Endothelial cell of umbilical vein (primary cell): ENCODE results near the gene EDEM3. TPM values are rescaled to one million over a fixed set of nuclear protein-coding genes. Genes with fewer than 3 reads are reported as not detected.

Experiments
- BruUV-seq: library from RNA; stranded (reverse); fragments of 400-500 nt; replicated peaks from 2 replicates; lab custom pipeline; 2021; lab: Mats Ljungman, UMichigan
- CTCF ChIA-PET: fragments of 300-600, 350-600 bp; sonication (Branson Sonifier 250); formaldehyde crosslinking; loops from one replicate; lab custom pipeline; 2021; ENCODE audit warnings: antibody characterized with exemption, inconsistent platforms; lab: Charles Lee
- POLR2A ChIA-PET: fragments of 300-600, 350-600 bp; sonication (Branson Sonifier 250); formaldehyde crosslinking; loops from one replicate; lab custom pipeline; 2021; ENCODE audit warnings: antibody characterized with exemption, inconsistent platforms; lab: Charles Lee
- DNase-seq: peaks from one replicate; pipeline ENCODE4 v3.0.0-alpha.2; 2011; ENCODE audit warnings: low read depth, low spot score
- FAIRE-seq: peaks from 2 replicates; lab custom pipeline; 2011; peaks lifted over from hg19 to GRCh38; lab: Jason Lieb, UNC
- H2AFZ ChIP-seq: 2 replicates; pipeline ENCODE4 v1.6.0; 2012; ENCODE audit warnings: low read depth, low read length, control low read depth, inconsistent platforms
- H3K27ac ChIP-seq: 2 replicates; pipeline ENCODE4 v1.5.1; 2011; ENCODE audit warnings: low read depth, mild to moderate bottlenecking, control low read depth, low read length, moderate library complexity; ENCODE audit not compliant: insufficient read depth
- H3K27me3 ChIP-seq, 2 experiments: 2 replicates each; pipeline versions ENCODE4 v1.6.0 to v1.6.1; 2011; ENCODE audit warnings: low read length in 2 of 2, mixed read lengths in 1 of 2; ENCODE audit not compliant: control insufficient read depth in 2 of 2, insufficient read depth in 2 of 2
- H3K36me3 ChIP-seq, 2 experiments: 2 replicates in 1 of 2; 3 replicates in 1 of 2; pipeline ENCODE4 v1.5.1; 2011; ENCODE audit warnings: low read length in 2 of 2, mild to moderate bottlenecking in 1 of 2, moderate library complexity in 1 of 2; ENCODE audit not compliant: control insufficient read depth in 2 of 2, insufficient read depth in 2 of 2; ENCODE audit errors: extremely low read depth in 1 of 2
- H3K4me1 ChIP-seq: 3 replicates; pipeline ENCODE4 v1.5.1; 2011; ENCODE audit warnings: mild to moderate bottlenecking, low read length; ENCODE audit not compliant: control insufficient read depth, insufficient read depth; ENCODE audit errors: extremely low read depth
- H3K4me2 ChIP-seq: 2 replicates; pipeline ENCODE4 v1.6.1; 2011; ENCODE audit warnings: low read length, control low read depth, mixed read lengths; ENCODE audit not compliant: insufficient read depth
- H3K4me3 ChIP-seq, 3 experiments: fragments of 200-600 bp in 1 of 3; sonication (generic), shearing (Covaris generic) in 1 of 3; replicated peaks in 1 of 3; 2 replicates each; pipeline ENCODE4 v1.5.1; 2011 to 2016; ENCODE audit warnings: control low read depth in 3 of 3, low read length in 3 of 3, mild to moderate bottlenecking in 2 of 3, inconsistent platforms in 1 of 3, low read depth in 1 of 3, moderate library complexity in 1 of 3; ENCODE audit not compliant: insufficient read depth in 1 of 3
- H3K79me2 ChIP-seq: 2 replicates; pipeline ENCODE4 v1.6.0; 2012; ENCODE audit warnings: low read length, inconsistent platforms; ENCODE audit not compliant: control insufficient read depth, insufficient read depth
- H3K9ac ChIP-seq: replicated peaks from 2 replicates; pipeline ENCODE3; 2011; ENCODE audit warnings: low read length, control low read depth; ENCODE audit not compliant: insufficient read depth; ENCODE audit errors: extremely low read depth
- H3K9me1 ChIP-seq: replicated peaks from 3 replicates; pipeline ENCODE4 v1.6.0; 2011; ENCODE audit warnings: mild to moderate bottlenecking, low read length; ENCODE audit not compliant: control insufficient read depth, insufficient read depth; ENCODE audit errors: extremely low read depth
- H3K9me3 ChIP-seq: replicated peaks from 2 replicates; pipeline ENCODE4 v1.5.1; 2012; ENCODE audit warnings: low read length, inconsistent platforms; ENCODE audit not compliant: control insufficient read depth, insufficient read depth
- H4K20me1 ChIP-seq: replicated peaks from 2 replicates; pipeline ENCODE3; 2011; ENCODE audit warnings: mild to moderate bottlenecking, low read length; ENCODE audit not compliant: control insufficient read depth, insufficient read depth; ENCODE audit errors: extremely low read depth
- CTCF ChIP-seq, 2 donors: IDR thresholded peaks; 1 replicate in 1 of 2; 2 replicates in 1 of 2; pipeline ENCODE4 v1.5.1; 2011; ENCODE audit warnings: low read length in 2 of 2, mild to moderate bottlenecking in 2 of 2, moderate library complexity in 2 of 2, control low read depth in 1 of 2, inconsistent platforms in 1 of 2, low read depth in 1 of 2; ENCODE audit not compliant: insufficient read depth in 1 of 2; ENCODE audit errors: extremely low read depth in 1 of 2
- EZH2 ChIP-seq: IDR thresholded peaks from 2 replicates; pipeline ENCODE4 v1.6.1; 2012; ENCODE audit warnings: borderline replicate concordance, low read depth, mild to moderate bottlenecking, moderate library complexity, low read length, inconsistent platforms; ENCODE audit not compliant: severe bottlenecking
- FOS ChIP-seq: IDR thresholded peaks from 2 replicates; pipeline ENCODE4 v1.6.1; 2011; ENCODE audit warnings: mild to moderate bottlenecking, low read length, moderate library complexity, borderline replicate concordance; ENCODE audit not compliant: insufficient read depth
- GATA2 ChIP-seq: IDR thresholded peaks from 2 replicates; pipeline ENCODE4 v1.7.0; 2011; ENCODE audit warnings: low read depth, mild to moderate bottlenecking, moderate library complexity, mixed read lengths, low read length; ENCODE audit not compliant: insufficient read length, insufficient read depth
- JUN ChIP-seq: IDR thresholded peaks from 2 replicates; pipeline ENCODE4 v1.6.1; 2011; ENCODE audit warnings: borderline replicate concordance, low read depth; ENCODE audit not compliant: insufficient read length, insufficient read depth
- MYC ChIP-seq: IDR thresholded peaks from one replicate; pipeline ENCODE4 v1.6.1; 2011; ENCODE audit warnings: mild to moderate bottlenecking, low read depth, low read length
- POLR2A ChIP-seq: IDR thresholded peaks from 2 replicates; pipeline ENCODE4 v1.6.1; 2012; ENCODE audit warnings: low read depth, mild to moderate bottlenecking, control low read depth, low read length
- POLR2AphosphoS5 ChIP-seq: IDR thresholded peaks from 2 replicates; pipeline ENCODE4 v1.6.1; 2012; ENCODE audit warnings: low read depth, mild to moderate bottlenecking, control low read depth, low read length, moderate library complexity; ENCODE audit not compliant: insufficient read depth
- dilution Hi-C: fragments of 300-500 bp; cut with MboI; formaldehyde crosslinking; loops from one replicate; pipeline ENCODE4 v1.15.0; 2019; ENCODE audit warnings: low sequenced_read_pairs; ENCODE audit not compliant: extremely low pct_ligation_motif_present
- intact Hi-C: fragments of 100-400 bp; cut with micrococcal nuclease; formaldehyde crosslinking; loops from one replicate; pipeline ENCODE4 v1.10.0; 2022
- polyA plus RNA-seq, 4 experiments: library from polyadenylated mRNA; depleted of rRNA in 3 of 4; stranded (reverse) in 3 of 4; unstranded in 1 of 4; fragments of >200 nt; gene quantifications; 2 replicates each; pipeline versions ENCODE4 v1.2.1 to v1.2.3, GENCODE V29; 2011 to 2012; ENCODE audit warnings: missing spikeins in 1 of 4
- total RNA-seq: library from RNA; stranded (reverse); gene quantifications from 2 replicates; pipeline ENCODE4 v1.2.3, GENCODE V29; 2021
- TF ChIP-seq, protein P1 (sequence below): IDR thresholded peaks from 2 replicates; pipeline ENCODE4 v1.6.1; 2011; ENCODE audit not compliant: insufficient read depth, insufficient read length

EDEM3 gene
- total and polyA plus RNA-seq, 2 donors (not counting 3 experiments of a cell fraction or from before 2014, with no cell fraction given): 6.6 to 26.3 TPM

DNA sequence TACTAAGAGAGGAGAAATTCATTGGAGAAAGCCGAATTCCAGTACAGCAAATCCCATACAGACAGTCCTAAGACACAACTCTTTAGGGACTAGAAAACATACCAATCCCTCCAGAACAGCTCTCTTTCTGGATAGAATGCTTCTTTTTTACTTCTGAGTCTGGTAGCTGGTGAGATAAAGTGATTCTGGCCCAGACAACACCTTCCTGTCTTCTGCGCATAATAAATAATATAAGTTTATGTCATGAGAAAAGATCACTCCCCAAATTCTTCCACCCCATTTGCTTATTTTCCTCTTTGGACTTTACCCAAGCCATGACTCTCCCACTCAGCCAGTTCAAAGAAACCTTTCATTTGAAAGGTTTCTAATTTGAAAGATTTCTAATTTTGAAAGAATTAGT is 98.4 kb downstream of the EDEM3 start:
- POLR2A ChIA-PET: no interaction called here
- intact Hi-C loops (no loop called here), dilution Hi-C loops (no loop called here)
- no peak overlapping the region for H3K9ac ChIP-seq
- no peak overlapping the region for H3K27ac ChIP-seq
- H3K36me3 ChIP-seq: no peaks in the 10 kb centered on the region
- no peak for TF ChIP-seq POLR2AphosphoS5
- TF ChIP-seq JUN: no peak
- no peak for TF ChIP-seq GATA2
- TF ChIP-seq CTCF (IDR thresholded peaks at IDR 0.05; ENCODE audit: extremely low read depth in 1 of 2, insufficient read depth in 1 of 2, low read depth in 1 of 2, low read length in 2 of 2): no peak
- TF ChIP-seq FOS: no peak
- no peak for TF ChIP-seq MYC
- TF ChIP-seq, protein P1, sequence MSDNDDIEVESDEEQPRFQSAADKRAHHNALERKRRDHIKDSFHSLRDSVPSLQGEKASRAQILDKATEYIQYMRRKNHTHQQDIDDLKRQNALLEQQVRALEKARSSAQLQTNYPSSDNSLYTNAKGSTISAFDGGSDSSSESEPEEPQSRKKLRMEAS: no peak
- TF ChIP-seq POLR2A: no peak
- no peak for TF ChIP-seq EZH2
- peaks cover 0 to 4% of the 10 kb centered on the region in 2 experiments for H3K27me3 ChIP-seq
- H2AFZ ChIP-seq: no peak overlapping the region
- no peaks in the 10 kb centered on the region for H3K4me1 ChIP-seq
- no peaks in the 10 kb centered on the region for H3K79me2 ChIP-seq
- H4K20me1 ChIP-seq: no peaks in the 10 kb centered on the region
- H3K4me2 ChIP-seq: no peak overlapping the region
- no peaks in the 10 kb centered on the region for H3K9me1 ChIP-seq
- no TSS peak for BruUV-seq
- H3K4me3 ChIP-seq: no peak overlapping the region
- DNase-seq (no peak), FAIRE-seq (no peak)
- CTCF ChIA-PET: interaction anchor here (1.2 kb wide), 1 partner anchor 8 kb away, joined by 9 read pairs; no protein-coding TSS in a partner anchor
- H3K9me3 ChIP-seq: no peaks in the 10 kb centered on the region
